ENCODE measurements around the gene NGFR.

Gene NGFR

GRCh38 chr17:49494986-49495841 lies at the start of gene NGFR:
NGFR (plus strand) TSS chr17:49495293; CDS start chr17:49495418, 125 bp downstream.
- peak; percentile 72 for DNase-seq
- Mint-ChIP-seq H3K9me3 (no peaks in the 10 kb centered on the region), H3K27ac (no peak within 1 kb of the TSS), H3K4me1 (peaks cover 42% of the 10 kb centered on the region), H3K36me3 (ENCODE audit: low read depth) (no peaks in the 10 kb centered on the region), H3K27me3 (ENCODE audit: low read depth, poor library complexity) (peaks cover 75% of the 10 kb centered on the region), H3K4me3 (peak within 1 kb of the TSS; percentile 83)
- TF ChIP-seq CTCF (IDR thresholded peaks at IDR 0.05): no peak

- Mint-ChIP-seq H3K27ac (no peak overlapping the region), H3K4me3 (no peak overlapping the region), H3K36me3 (ENCODE audit: low read depth) (peaks cover 4% of the 10 kb centered on the region), H3K9me3 (peaks cover 4% of the 10 kb centered on the region), H3K4me1 (peaks cover 38% of the 10 kb centered on the region), H3K27me3 (ENCODE audit: low read depth, poor library complexity) (peaks cover 34% of the 10 kb centered on the region)
- TF ChIP-seq CTCF (IDR thresholded peaks at IDR 0.05): no peak
- no peak for DNase-seq
Measured at GRCh38 chr17:49445591-49445990, 49.5 kb upstream of the NGFR start.

DNA sequence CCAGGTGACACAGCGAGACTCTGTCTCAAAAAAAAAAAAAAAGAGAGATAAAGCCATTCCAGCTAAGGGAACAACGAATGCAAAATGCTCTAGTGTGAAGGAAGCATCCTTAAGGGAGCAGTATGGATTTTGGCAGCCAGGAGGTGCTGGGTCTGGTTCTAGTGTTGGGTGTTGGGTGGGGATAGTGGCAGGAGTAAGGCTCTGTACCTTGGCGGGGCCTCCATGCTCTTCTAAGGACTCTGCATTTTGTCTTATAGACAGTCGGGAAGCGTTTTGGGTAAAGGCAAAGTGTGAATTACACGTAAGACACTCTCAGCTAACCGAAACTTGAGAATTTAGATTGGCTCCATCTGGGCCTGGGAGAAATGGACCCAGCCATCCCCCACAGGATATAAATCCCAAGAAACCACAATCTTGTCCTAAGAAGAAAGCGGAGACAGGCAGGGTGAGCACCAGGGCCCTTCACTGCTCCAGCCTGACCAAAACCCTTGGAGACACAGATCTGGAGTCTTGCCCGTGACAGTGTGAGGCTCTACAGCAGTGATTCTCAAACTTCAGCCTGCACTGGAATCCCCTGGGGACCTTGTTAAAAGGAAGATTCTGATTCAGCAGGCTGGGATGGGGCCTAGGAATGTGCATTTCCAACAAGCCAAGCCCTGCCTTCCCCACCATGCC lies 47.3 kb upstream of the NGFR start:
- no peaks in the 10 kb centered on the region for H3K36me3 Mint-ChIP-seq (ENCODE audit: low read depth)
- TF ChIP-seq CTCF (IDR thresholded peaks at IDR 0.05): no peak
- H3K4me1 Mint-ChIP-seq: peaks cover 35% of the 10 kb centered on the region
- no peaks in the 10 kb centered on the region for H3K9me3 Mint-ChIP-seq
- DNase-seq: no peak
- no peak overlapping the region for H3K4me3 Mint-ChIP-seq
- H3K27me3 Mint-ChIP-seq (ENCODE audit: low read depth, poor library complexity): peaks cover 27% of the 10 kb centered on the region
- no peak overlapping the region for H3K27ac Mint-ChIP-seq

DNA sequence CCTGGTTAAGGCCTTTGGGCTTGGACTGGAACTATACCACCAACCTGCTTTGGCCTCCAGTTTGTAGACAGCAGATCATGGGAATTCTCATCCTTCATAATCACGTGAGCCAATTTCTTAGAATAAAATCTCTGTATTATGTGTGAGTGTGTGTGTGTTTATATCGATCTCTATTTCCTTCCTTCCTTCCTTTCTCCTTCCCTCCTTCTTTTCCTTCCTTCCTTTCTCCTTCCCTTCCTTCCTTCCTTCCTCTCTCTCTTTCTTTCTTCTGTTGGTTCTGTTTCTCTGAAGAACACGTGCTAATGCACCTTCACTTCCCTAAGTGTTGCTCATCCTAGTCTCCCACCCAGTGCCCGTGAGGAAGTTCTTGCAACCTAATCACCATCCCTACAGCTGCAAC lies 44.9 kb upstream of the NGFR start:
- Mint-ChIP-seq H3K4me1 (peaks cover 57% of the 10 kb centered on the region), H3K9me3 (no peaks in the 10 kb centered on the region), H3K4me3 (no peak overlapping the region), H3K27ac (no peak overlapping the region), H3K27me3 (ENCODE audit: low read depth, poor library complexity) (peaks cover 25% of the 10 kb centered on the region), H3K36me3 (ENCODE audit: low read depth) (no peaks in the 10 kb centered on the region)
- no peak for TF ChIP-seq CTCF (IDR thresholded peaks at IDR 0.05)
- no peak for DNase-seq

- Mint-ChIP-seq H3K27me3 (ENCODE audit: low read depth, poor library complexity) (peaks cover 24% of the 10 kb centered on the region), H3K27ac (no peak overlapping the region), H3K36me3 (ENCODE audit: low read depth) (no peaks in the 10 kb centered on the region), H3K4me1 (peaks cover 63% of the 10 kb centered on the region), H3K9me3 (no peaks in the 10 kb centered on the region), H3K4me3 (no peak overlapping the region)
- no peak for DNase-seq
- no peak for TF ChIP-seq CTCF (IDR thresholded peaks at IDR 0.05)
Measured at GRCh38 chr17:49450735-49451134, 44.4 kb upstream of the NGFR start.

Data from nephron progenitor cell (in vitro differentiated cells).